Omental fat pad (tissue), 4 donors: ENCODE data around the gene MAPRE2. TPM values are rescaled to one million over a fixed set of nuclear protein-coding genes. Genes with fewer than 3 reads are reported as not detected.

Experiments
- ATAC-seq: fragments of 150-250 bp; one replicate; pipeline ENCODE4 v1.9.1; 2016; ENCODE audit warnings: mild to moderate bottlenecking, moderate library complexity; ENCODE audit not compliant: low FRiP score
- DNase-seq: peaks from one replicate; pipeline ENCODE4 v3.0.0-alpha.2; 2019; ENCODE audit warnings: low spot score
- total RNA-seq, 4 donors: library from RNA; depleted of rRNA; stranded (reverse); fragments of >200 nt; gene quantifications; one replicate each; pipeline ENCODE4 v1.1.0, GENCODE V29; 2016
- TF ChIP-seq, protein P1 (sequence below), 3 donors: fragments of 450-650 bp; IDR thresholded peaks; one replicate each; pipeline ENCODE4 v1.5.1; 2016 to 2017; ENCODE audit warnings: antibody characterized with exemption in 3 of 3, mild to moderate bottlenecking in 3 of 3, moderate library complexity in 2 of 3

MAPRE2 gene
- total RNA-seq, 4 donors from 2014 or later: 19.7 to 35.6 (median 24.8) TPM

DNA sequence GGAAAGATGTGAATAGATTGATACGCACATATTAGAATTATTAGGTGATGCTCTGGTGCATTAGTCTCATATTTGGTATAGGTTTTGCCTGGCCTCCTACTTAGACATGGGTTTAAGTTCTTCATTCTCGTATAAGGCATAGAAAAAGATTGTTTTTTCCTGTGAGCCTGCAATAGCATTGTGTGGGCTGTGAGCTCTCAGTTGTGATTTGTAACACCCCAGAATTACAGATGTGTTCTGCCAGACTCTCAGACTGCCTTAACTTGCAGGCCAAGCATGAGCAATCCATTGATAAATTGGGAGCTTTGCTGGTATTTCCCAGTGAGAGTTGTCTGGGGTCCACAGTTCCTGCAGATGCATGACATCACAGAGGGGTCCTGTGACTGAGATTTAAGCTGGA lies 95.7 kb downstream of the MAPRE2 start:
- DNase-seq: no peak
- TF ChIP-seq, protein P1, sequence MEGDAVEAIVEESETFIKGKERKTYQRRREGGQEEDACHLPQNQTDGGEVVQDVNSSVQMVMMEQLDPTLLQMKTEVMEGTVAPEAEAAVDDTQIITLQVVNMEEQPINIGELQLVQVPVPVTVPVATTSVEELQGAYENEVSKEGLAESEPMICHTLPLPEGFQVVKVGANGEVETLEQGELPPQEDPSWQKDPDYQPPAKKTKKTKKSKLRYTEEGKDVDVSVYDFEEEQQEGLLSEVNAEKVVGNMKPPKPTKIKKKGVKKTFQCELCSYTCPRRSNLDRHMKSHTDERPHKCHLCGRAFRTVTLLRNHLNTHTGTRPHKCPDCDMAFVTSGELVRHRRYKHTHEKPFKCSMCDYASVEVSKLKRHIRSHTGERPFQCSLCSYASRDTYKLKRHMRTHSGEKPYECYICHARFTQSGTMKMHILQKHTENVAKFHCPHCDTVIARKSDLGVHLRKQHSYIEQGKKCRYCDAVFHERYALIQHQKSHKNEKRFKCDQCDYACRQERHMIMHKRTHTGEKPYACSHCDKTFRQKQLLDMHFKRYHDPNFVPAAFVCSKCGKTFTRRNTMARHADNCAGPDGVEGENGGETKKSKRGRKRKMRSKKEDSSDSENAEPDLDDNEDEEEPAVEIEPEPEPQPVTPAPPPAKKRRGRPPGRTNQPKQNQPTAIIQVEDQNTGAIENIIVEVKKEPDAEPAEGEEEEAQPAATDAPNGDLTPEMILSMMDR (IDR thresholded peaks at IDR 0.05): no peak
- no peak for ATAC-seq

DNA sequence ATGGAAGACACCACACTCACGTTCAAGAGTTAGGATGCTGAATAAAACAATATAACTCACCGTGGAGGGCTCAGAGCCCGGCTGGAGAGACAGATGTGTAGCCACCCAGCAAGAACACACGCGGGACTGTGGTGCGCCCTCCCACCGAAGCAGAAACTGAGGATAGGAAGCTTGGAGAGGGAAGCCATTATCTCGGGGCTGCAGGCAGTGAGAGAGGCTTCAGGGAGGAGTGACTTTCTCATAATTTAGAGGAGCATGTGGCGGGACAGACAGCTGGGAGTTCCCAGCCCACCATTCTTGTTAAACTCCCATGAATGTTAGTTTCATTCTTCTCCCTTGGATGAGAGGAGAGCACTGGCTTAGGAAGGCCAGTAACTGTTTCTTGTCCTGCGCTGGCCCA lies 96.4 kb downstream of the MAPRE2 start:
- TF ChIP-seq, protein P1 (IDR thresholded peaks at IDR 0.05): no peak
- no peak for ATAC-seq

DNA sequence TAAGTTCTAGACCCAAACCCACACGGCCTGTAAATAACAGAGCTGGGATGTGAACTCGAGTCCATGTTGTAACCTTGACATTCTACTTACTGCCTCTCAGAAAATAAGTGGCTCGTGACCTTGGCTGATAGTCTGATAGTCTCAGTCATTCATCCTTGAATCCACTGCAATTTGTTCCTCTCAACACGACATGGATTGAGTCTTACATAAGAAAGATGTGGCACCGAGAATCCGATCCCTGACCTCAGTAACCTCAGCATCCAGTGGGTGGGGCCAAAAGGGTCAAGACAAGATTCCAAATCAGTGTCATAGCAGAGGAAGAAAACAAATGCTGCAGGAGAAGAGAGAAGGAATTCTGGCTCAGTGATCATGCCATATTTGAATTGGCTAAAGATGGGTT lies 97.6 kb downstream of the MAPRE2 start:
- no peak for DNase-seq
- TF ChIP-seq, protein P1 (IDR thresholded peaks at IDR 0.05): no peak
- no peak for ATAC-seq

More for the DNA sequence above, 96.4 kb downstream of the MAPRE2 start:
- no peak for DNase-seq

DNA sequence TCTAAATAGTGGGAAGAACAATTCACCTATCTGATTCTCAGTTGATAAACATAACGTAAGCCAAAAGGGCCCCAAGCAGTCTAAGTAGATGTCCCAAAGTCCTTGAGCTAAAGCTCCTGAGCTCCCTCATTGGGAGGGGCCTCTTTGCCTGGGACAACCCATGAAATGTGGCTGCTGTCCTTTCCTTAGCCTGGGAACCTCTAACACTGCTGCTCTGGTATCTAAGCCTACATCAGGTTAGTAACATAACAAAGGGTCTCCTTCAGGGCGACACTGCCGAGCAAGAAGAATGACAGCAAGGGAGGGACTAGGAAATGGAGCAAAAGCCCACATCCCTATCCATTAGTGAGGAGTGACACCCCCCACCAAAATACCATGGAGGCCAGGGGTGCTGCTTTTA lies 98.3 kb downstream of the MAPRE2 start:
- DNase-seq (no peak), ATAC-seq (no peak)
- TF ChIP-seq, protein P1 (IDR thresholded peaks at IDR 0.05): no peak

DNA sequence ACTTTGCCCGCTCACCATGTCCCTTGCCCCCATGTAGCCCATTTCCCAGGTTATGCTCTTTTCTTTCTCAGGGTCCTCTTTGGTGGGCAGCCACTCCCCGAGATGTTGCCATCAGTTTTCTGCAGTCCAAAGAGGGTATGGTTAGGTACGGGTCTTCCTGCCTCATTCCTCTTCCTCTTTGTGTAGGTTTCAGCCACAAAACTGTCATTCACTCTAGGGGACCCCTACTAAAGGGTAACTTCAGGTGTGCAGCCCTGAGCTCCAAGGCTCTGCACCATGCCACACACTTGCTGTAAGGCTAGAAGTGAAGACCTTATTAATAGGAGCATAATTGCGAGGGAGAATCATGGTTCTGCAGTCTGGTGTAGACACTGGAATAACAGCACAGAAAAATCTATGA lies 99.9 kb downstream of the MAPRE2 start:
- ATAC-seq: no peak

DNA sequence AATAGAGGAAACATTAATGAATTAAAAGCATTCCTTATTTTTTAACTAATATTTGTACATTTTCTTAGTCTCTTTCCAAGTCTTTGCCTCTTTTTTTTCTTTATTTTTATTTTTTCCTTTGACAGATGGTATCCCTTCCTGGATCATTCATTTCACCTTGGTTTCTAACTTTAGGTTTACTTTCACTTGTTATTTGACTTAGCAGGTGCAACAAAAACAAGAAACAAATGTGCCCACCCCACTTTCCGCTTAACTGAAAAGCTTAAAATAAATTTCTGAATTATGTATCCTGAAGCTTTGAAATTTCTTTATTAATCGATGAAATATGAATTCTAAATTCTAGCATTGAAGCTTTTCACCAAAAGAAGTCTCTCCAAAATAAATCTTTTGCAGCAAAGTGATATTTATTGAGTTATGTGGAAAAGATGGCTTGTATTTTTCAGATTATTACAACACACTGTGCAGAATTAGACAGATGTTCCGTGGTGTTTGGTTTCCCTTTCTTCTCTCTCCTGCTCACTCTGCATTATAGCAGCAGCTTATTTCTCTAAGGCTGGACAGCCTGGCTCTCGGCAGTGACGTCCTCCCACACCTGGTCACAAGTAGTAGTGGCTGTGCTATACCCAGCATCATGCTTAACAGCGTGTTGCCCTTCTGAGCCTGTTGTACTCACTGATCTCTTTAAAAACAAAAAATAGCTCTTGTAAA lies 100.5 kb downstream of the MAPRE2 start:
- TF ChIP-seq, protein P1 (IDR thresholded peaks at IDR 0.05): no peak
- no peak for ATAC-seq
- DNase-seq: no peak

More for the DNA sequence above, 99.9 kb downstream of the MAPRE2 start:
- TF ChIP-seq, protein P1 (IDR thresholded peaks at IDR 0.05): no peak
- no peak for DNase-seq

DNA sequence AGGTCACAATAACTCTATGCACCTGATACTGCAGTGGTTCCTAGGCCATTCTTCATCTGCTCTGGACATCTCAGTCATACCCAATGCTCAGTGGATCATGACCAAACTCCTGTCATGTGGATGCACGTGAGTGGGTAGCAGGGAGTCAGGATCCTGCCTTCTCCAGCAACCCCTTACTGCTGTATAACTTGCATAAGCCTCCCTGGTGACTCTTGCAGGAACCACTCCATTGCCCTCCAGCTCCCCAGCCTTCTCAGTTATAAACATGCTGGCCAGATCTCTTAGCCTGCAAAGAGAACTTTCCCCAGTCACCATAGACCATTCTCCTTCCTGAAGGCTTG lies 101.0 kb downstream of the MAPRE2 start:
- ATAC-seq (no peak), DNase-seq (no peak)
- TF ChIP-seq, protein P1 (IDR thresholded peaks at IDR 0.05): no peak
